Stimulated activated CD8-positive, alpha-beta memory T cell treated with anti-CD3 and anti-CD28 coated beads, Interleukin-12 subunit alpha, Interleukin-12 subunit beta, amount 100 ng/mL, for 1 hour (primary cell): Measurements from ENCODE around the gene PLXNB1.

Experiments used
- DNase-seq: peaks from one replicate; pipeline ENCODE4 v3.0.0-alpha.2; 2020; ENCODE audit warnings: low read depth

The PLXNB1 gene

GRCh38 chr3:48367201-48367600 lies 62.7 kb downstream of the PLXNB1 start:
- DNase-seq = no peak

GRCh38 chr3:48364840-48365239 lies 65.0 kb downstream of the PLXNB1 start:
- no peak for DNase-seq

GRCh38 chr3:48361928-48362327 lies 68.0 kb downstream of the PLXNB1 start:
- no peak for DNase-seq

GRCh38 chr3:48356419-48356818 lies 73.5 kb downstream of the PLXNB1 start:
- DNase-seq = no peak

- no peak for DNase-seq
Measured at GRCh38 chr3:48353987-48354386, 75.9 kb downstream of the PLXNB1 start.
